Keratinocyte (primary cell): Measurements from ENCODE around the gene NKD1. TPM values are rescaled to one million over a fixed set of nuclear protein-coding genes. Genes with fewer than 3 reads are reported as not detected.
A peak's percentile ranks its signal among the peaks of the same experiment; 100 is the strongest.

Source experiments
- DNase-seq: peaks from one replicate; pipeline ENCODE4 v3.0.0-alpha.2; 2011; ENCODE audit warnings: low read depth, missing footprints, low spot score
- FAIRE-seq: peaks from 2 replicates; lab custom pipeline; 2011; peaks lifted over from hg19 to GRCh38; lab: Jason Lieb, UNC
- H2AFZ ChIP-seq: 2 replicates; pipeline ENCODE4 v1.6.0; 2012; ENCODE audit warnings: low read length, control low read depth, inconsistent platforms; ENCODE audit not compliant: control insufficient read depth
- H3K27ac ChIP-seq: 2 replicates; pipeline ENCODE4 v1.5.1; 2011; ENCODE audit warnings: low read length; ENCODE audit not compliant: control insufficient read depth, insufficient read depth
- H3K27me3 ChIP-seq: 3 replicates; pipeline ENCODE4 v1.6.0; 2011; ENCODE audit warnings: low read length; ENCODE audit not compliant: control insufficient read depth, insufficient read depth; ENCODE audit errors: extremely low read depth
- H3K36me3 ChIP-seq, 2 experiments: 2 replicates in 1 of 2; 3 replicates in 1 of 2; pipeline ENCODE4 v1.5.1; 2011; ENCODE audit warnings: low read length in 2 of 2, mild to moderate bottlenecking in 1 of 2; ENCODE audit not compliant: control insufficient read depth in 2 of 2, insufficient read depth in 2 of 2; ENCODE audit errors: extremely low read depth in 1 of 2
- H3K4me1 ChIP-seq: 3 replicates; pipeline ENCODE4 v1.5.1; 2011; ENCODE audit warnings: low read length; ENCODE audit not compliant: control insufficient read depth, insufficient read depth; ENCODE audit errors: extremely low read depth
- H3K4me2 ChIP-seq: 3 replicates; pipeline ENCODE4 v1.6.0; 2011; ENCODE audit warnings: low read depth, low read length; ENCODE audit not compliant: control insufficient read depth, insufficient read depth; ENCODE audit errors: extremely low read depth
- H3K4me3 ChIP-seq, 3 experiments: fragments of 200-600 bp in 1 of 3; sonication (generic) in 1 of 3; 2 replicates in 2 of 3; 3 replicates in 1 of 3; pipeline ENCODE4 v1.5.1; 2011 to 2016; ENCODE audit warnings: low read length in 3 of 3, mild to moderate bottlenecking in 3 of 3, control low read depth in 2 of 3, inconsistent platforms in 1 of 3, low read depth in 1 of 3, mixed read lengths in 1 of 3, mixed run types in 1 of 3, moderate library complexity in 1 of 3; ENCODE audit not compliant: control insufficient read depth in 2 of 3, insufficient read depth in 2 of 3; ENCODE audit errors: extremely low read depth in 1 of 3
- H3K79me2 ChIP-seq: 2 replicates; pipeline ENCODE4 v1.6.0; 2012; ENCODE audit warnings: low read length; ENCODE audit not compliant: control insufficient read depth, insufficient read depth
- H3K9ac ChIP-seq: 3 replicates; pipeline ENCODE4 v1.6.0; 2011; ENCODE audit warnings: low read length; ENCODE audit not compliant: control insufficient read depth, insufficient read depth; ENCODE audit errors: extremely low read depth
- H3K9me1 ChIP-seq: 3 replicates; pipeline ENCODE4 v1.6.0; 2011; ENCODE audit warnings: low read length; ENCODE audit not compliant: control insufficient read depth, insufficient read depth; ENCODE audit errors: extremely low read depth
- H3K9me3 ChIP-seq: 2 replicates; pipeline ENCODE4 v1.5.1; 2012; ENCODE audit warnings: low read depth, low read length; ENCODE audit not compliant: control insufficient read depth
- H4K20me1 ChIP-seq: 3 replicates; pipeline ENCODE4 v1.6.0; 2011; ENCODE audit warnings: low read length; ENCODE audit not compliant: control insufficient read depth, insufficient read depth; ENCODE audit errors: extremely low read depth
- CTCF ChIP-seq, 3 experiments: IDR thresholded peaks in 1 of 3; conservative IDR thresholded peaks in 1 of 3; optimal IDR thresholded peaks in 1 of 3; 2 replicates in 2 of 3; 3 replicates in 1 of 3; pipeline versions ENCODE3 to v1.5.1; 2011; ENCODE audit warnings: low read length in 3 of 3, mild to moderate bottlenecking in 3 of 3, moderate library complexity in 2 of 3, control low read depth in 1 of 3, inconsistent platforms in 1 of 3; ENCODE audit not compliant: insufficient read depth in 2 of 3; ENCODE audit errors: extremely low read depth in 1 of 3
- EZH2 ChIP-seq: IDR thresholded peaks from one replicate; pipeline ENCODE4 v1.6.1; 2012; ENCODE audit warnings: inconsistent platforms, mild to moderate bottlenecking, low read length, moderate library complexity
- dilution Hi-C: fragments of 300-500 bp; cut with MboI; formaldehyde crosslinking; loops from one replicate; pipeline ENCODE4 v1.7.0; 2020; ENCODE audit warnings: low sequenced_read_pairs; ENCODE audit not compliant: extremely low pct_ligation_motif_present
- polyA plus RNA-seq, 5 experiments: library from polyadenylated mRNA; depleted of rRNA in 3 of 5; stranded (reverse) in 3 of 5; stranded (forward) in 1 of 5; unstranded in 1 of 5; fragments of >200 nt; gene quantifications; 1 replicate in 1 of 5; 2 replicates in 3 of 5; 3 replicates in 1 of 5; pipeline versions ENCODE4 v1.2.1 to v1.2.3, GENCODE V29; 2011 to 2012; ENCODE audit warnings: missing spikeins in 2 of 5, low read depth in 1 of 5, low replicate concordance in 1 of 5

The NKD1 gene
- polyA plus RNA-seq, 1 donor (not counting 4 experiments of a cell fraction or from before 2014, with no cell fraction given): 0.62 TPM

- no peaks in the 10 kb centered on the region for H4K20me1 ChIP-seq
- TF ChIP-seq CTCF (optimal IDR thresholded peaks at IDR 0.05 in 1 of 3, IDR thresholded peaks at IDR 0.05 in 1 of 3, conservative IDR thresholded peaks at IDR 0.05 in 1 of 3; ENCODE audit: extremely low read depth in 1 of 3, insufficient read depth in 2 of 3, low read length in 3 of 3) (no peak), EZH2 (no peak)
- H3K36me3 ChIP-seq: no peaks in the 10 kb centered on the region
- dilution Hi-C loops: no loop called here
- H2AFZ ChIP-seq: peak within 1 kb of the TSS; percentile 72
- H3K4me1 ChIP-seq: peaks cover 24% of the 10 kb centered on the region
- DNase-seq (no peak), FAIRE-seq (no peak)
- peak within 1 kb of the TSS; percentile 4 for H3K27ac ChIP-seq
- no peaks in the 10 kb centered on the region for H3K9me3 ChIP-seq
- no peaks in the 10 kb centered on the region for H3K9me1 ChIP-seq
- peak within 1 kb of the TSS; percentile 74 for H3K4me2 ChIP-seq
- peak within 1 kb of the TSS; percentile 38 to 56 (median 43) for H3K4me3 ChIP-seq
- no peaks in the 10 kb centered on the region for H3K79me2 ChIP-seq
- H3K9ac ChIP-seq: peak within 1 kb of the TSS; percentile 71
- no peaks in the 10 kb centered on the region for H3K27me3 ChIP-seq
Observed at GRCh38 chr16:50692999-50693781, 145.0 kb downstream of the NKD1 start, which contains the start of gene NOD2. Gene NOD2 (plus strand): TSS chr16:50693606. CDS start chr16:50699496, 5,890 bp downstream.

GRCh38 chr16:50694206-50694605, 146.0 kb downstream of the NKD1 start:
- H2AFZ ChIP-seq: no peak overlapping the region
- H3K36me3 ChIP-seq: no peaks in the 10 kb centered on the region
- no peak overlapping the region for H3K4me2 ChIP-seq
- H3K9me3 ChIP-seq: no peaks in the 10 kb centered on the region
- no peak overlapping the region for H3K4me3 ChIP-seq
- no peak for TF ChIP-seq CTCF (optimal IDR thresholded peaks at IDR 0.05 in 1 of 3, IDR thresholded peaks at IDR 0.05 in 1 of 3, conservative IDR thresholded peaks at IDR 0.05 in 1 of 3; ENCODE audit: extremely low read depth in 1 of 3, insufficient read depth in 2 of 3, low read length in 3 of 3)
- TF ChIP-seq EZH2: no peak
- H3K27ac ChIP-seq: no peak overlapping the region
- H3K9me1 ChIP-seq: no peaks in the 10 kb centered on the region
- no peaks in the 10 kb centered on the region for H3K79me2 ChIP-seq
- no peak for DNase-seq
- dilution Hi-C loops: no loop called here
- H3K9ac ChIP-seq: no peak overlapping the region
- peaks cover 26% of the 10 kb centered on the region for H3K4me1 ChIP-seq
- no peaks in the 10 kb centered on the region for H3K27me3 ChIP-seq
- H4K20me1 ChIP-seq: no peaks in the 10 kb centered on the region
- no peak for FAIRE-seq
